H1 (cell line): ENCODE data around the gene NF1. TPM values are rescaled to one million over a fixed set of nuclear protein-coding genes. Genes with fewer than 3 reads are reported as not detected.
A peak's percentile ranks its signal among the peaks of the same experiment; 100 is the strongest.

Experiments used
- CTCF ChIA-PET: fragments of 300-600 bp; sonication (Branson Sonifier 250); formaldehyde crosslinking; loops from one replicate; lab custom pipeline; 2021; ENCODE audit not compliant: partially characterized antibody; lab: Charles Lee
- POLR2A ChIA-PET: fragments of 300-600 bp; sonication (Branson Sonifier 250); formaldehyde crosslinking; loops from one replicate; lab custom pipeline; 2021; ENCODE audit warnings: inconsistent platforms; ENCODE audit not compliant: partially characterized antibody; lab: Charles Lee
- DNase-seq, 2 experiments: peaks; one replicate each; pipeline versions ENCODE4 v3.0.0 to v3.0.0-alpha.2; 2010 to 2022; ENCODE audit warnings: low spot score in 2 of 2, low read depth in 1 of 2, mixed read lengths in 1 of 2
- FAIRE-seq: peaks from 2 replicates; lab custom pipeline; 2011; peaks lifted over from hg19 to GRCh38; lab: Jason Lieb, UNC
- H2AFZ ChIP-seq: 2 replicates; pipeline ENCODE4 v1.8.1; 2012; ENCODE audit warnings: low read length, inconsistent platforms
- H2AK5ac ChIP-seq: 2 replicates; pipeline ENCODE4 v1.6.1; 2013; ENCODE audit warnings: low read depth, low read length
- H2BK120ac ChIP-seq: replicated peaks from 2 replicates; pipeline ENCODE3; 2013; ENCODE audit warnings: low read depth, low read length, inconsistent platforms
- H2BK12ac ChIP-seq: 2 replicates; pipeline ENCODE4 v1.6.1; 2013; ENCODE audit warnings: low read depth, low read length
- H2BK15ac ChIP-seq: 2 replicates; pipeline ENCODE4 v1.6.1; 2013; ENCODE audit warnings: low read length
- H2BK20ac ChIP-seq: 2 replicates; pipeline ENCODE4 v1.6.1; 2013; ENCODE audit warnings: low read length
- H2BK5ac ChIP-seq: 2 replicates; pipeline ENCODE4 v1.6.1; 2013; ENCODE audit warnings: low read depth, low read length
- H3K14ac ChIP-seq: 2 replicates; pipeline ENCODE4 v1.6.1; 2013; ENCODE audit warnings: inconsistent platforms; ENCODE audit not compliant: insufficient read length
- H3K18ac ChIP-seq: 2 replicates; pipeline ENCODE4 v1.6.1; 2013; ENCODE audit warnings: low read length; ENCODE audit errors: extremely low read depth
- H3K23ac ChIP-seq: 2 replicates; pipeline ENCODE4 v1.6.1; 2013; ENCODE audit warnings: inconsistent platforms; ENCODE audit not compliant: insufficient read length
- H3K23me2 ChIP-seq: 2 replicates; pipeline ENCODE4 v1.6.1; 2013; ENCODE audit warnings: low read depth, low read length
- H3K27ac ChIP-seq: 2 replicates; pipeline ENCODE4 v1.6.1; 2011; ENCODE audit warnings: low read depth, low read length, inconsistent platforms
- H3K27me3 ChIP-seq, 4 experiments: replicated peaks in 1 of 4; 1 replicate in 1 of 4; 2 replicates in 3 of 4; pipeline versions ENCODE4 v1.6.1 to v1.8.1; 2011 to 2013; ENCODE audit warnings: low read length in 3 of 4, mild to moderate bottlenecking in 3 of 4, inconsistent platforms in 2 of 4, mixed read lengths in 2 of 4, moderate library complexity in 1 of 4; ENCODE audit not compliant: control insufficient read depth in 3 of 4, insufficient read depth in 3 of 4; ENCODE audit errors: extremely low read depth in 1 of 4
- H3K36me3 ChIP-seq, 4 experiments: 2 replicates each; pipeline versions ENCODE4 v1.6.1 to v1.8.1; 2011 to 2013; ENCODE audit warnings: mild to moderate bottlenecking in 4 of 4, low read length in 3 of 4, moderate library complexity in 2 of 4, control low read depth in 1 of 4, inconsistent platforms in 1 of 4; ENCODE audit not compliant: insufficient read depth in 4 of 4, control insufficient read depth in 2 of 4
- H3K4ac ChIP-seq: replicated peaks from 2 replicates; pipeline ENCODE3; 2013; ENCODE audit warnings: low read length, low read depth, mixed read lengths, inconsistent platforms; ENCODE audit not compliant: insufficient read length
- H3K4me1 ChIP-seq, 4 experiments: replicated peaks in 1 of 4; 1 replicate in 1 of 4; 2 replicates in 3 of 4; pipeline versions ENCODE4 v1.6.1 to v1.8.1; 2011 to 2013; ENCODE audit warnings: low read length in 3 of 4, inconsistent platforms in 2 of 4, mixed read lengths in 1 of 4; ENCODE audit not compliant: insufficient read depth in 4 of 4, control insufficient read depth in 3 of 4
- H3K4me2 ChIP-seq, 2 experiments: 2 replicates each; pipeline versions ENCODE4 v1.6.1 to v1.8.1; 2011 to 2013; ENCODE audit warnings: low read depth in 2 of 2, low read length in 2 of 2, control low read depth in 1 of 2, inconsistent platforms in 1 of 2, mild to moderate bottlenecking in 1 of 2; ENCODE audit not compliant: insufficient read depth in 1 of 2
- H3K4me3 ChIP-seq, 4 experiments: fragments of 200-600, 300-600 bp in 1 of 4; sonication (generic), shearing (Covaris generic), sonication (Bioruptor Twin) in 1 of 4; 2 replicates each; pipeline versions ENCODE4 v1.5.1 to v1.8.1; 2011 to 2016; ENCODE audit warnings: low read length in 4 of 4, low read depth in 3 of 4, control low read depth in 2 of 4, inconsistent platforms in 2 of 4, mild to moderate bottlenecking in 2 of 4, mixed read lengths in 1 of 4, moderate library complexity in 1 of 4; ENCODE audit not compliant: insufficient read depth in 2 of 4; ENCODE audit errors: extremely low read depth in 1 of 4
- H3K56ac ChIP-seq: replicated peaks from 2 replicates; pipeline ENCODE3; 2013; ENCODE audit warnings: low read depth, mild to moderate bottlenecking, mixed read lengths, low read length, inconsistent platforms; ENCODE audit not compliant: insufficient read length
- H3K79me1 ChIP-seq: 2 replicates; pipeline ENCODE4 v1.6.1; 2013; ENCODE audit warnings: low read depth, low read length, control low read depth
- H3K79me2 ChIP-seq, 2 experiments: 2 replicates each; pipeline versions ENCODE4 v1.6.1 to v1.8.1; 2012 to 2013; ENCODE audit warnings: low read length in 2 of 2, mild to moderate bottlenecking in 2 of 2, inconsistent platforms in 1 of 2; ENCODE audit not compliant: insufficient read depth in 2 of 2, control insufficient read depth in 1 of 2
- H3K9ac ChIP-seq, 4 experiments: replicated peaks in 1 of 4; 1 replicate in 1 of 4; 2 replicates in 3 of 4; pipeline versions ENCODE4 v1.6.1 to v1.8.1; 2011 to 2013; ENCODE audit warnings: low read depth in 3 of 4, low read length in 3 of 4, control low read depth in 2 of 4, mild to moderate bottlenecking in 2 of 4, moderate library complexity in 2 of 4, inconsistent platforms in 1 of 4; ENCODE audit errors: extremely low read depth in 1 of 4
- H3K9me3 ChIP-seq, 2 experiments: 2 replicates each; pipeline versions ENCODE4 v1.6.1 to v1.8.1; 2012 to 2013; ENCODE audit warnings: mild to moderate bottlenecking in 2 of 2, moderate library complexity in 2 of 2, control low read depth in 1 of 2, inconsistent platforms in 1 of 2, low read depth in 1 of 2, low read length in 1 of 2, mixed read lengths in 1 of 2; ENCODE audit not compliant: insufficient read depth in 2 of 2
- H4K20me1 ChIP-seq, 2 experiments: replicated peaks in 1 of 2; 2 replicates each; pipeline versions ENCODE3 to v1.8.1; 2011 to 2013; ENCODE audit warnings: inconsistent platforms in 2 of 2, low read length in 2 of 2, mild to moderate bottlenecking in 1 of 2; ENCODE audit not compliant: insufficient read depth in 2 of 2, control insufficient read depth in 1 of 2
- H4K5ac ChIP-seq: 2 replicates; pipeline ENCODE4 v1.6.1; 2013; ENCODE audit warnings: low read length, low read depth, mixed read lengths, inconsistent platforms; ENCODE audit not compliant: insufficient read length
- H4K8ac ChIP-seq: 2 replicates; pipeline ENCODE4 v1.8.0; 2013; ENCODE audit warnings: mild to moderate bottlenecking, moderate library complexity, low read length, inconsistent platforms; ENCODE audit not compliant: insufficient read depth; ENCODE audit errors: extremely low read depth
- H4K91ac ChIP-seq: replicated peaks from 2 replicates; pipeline ENCODE3; 2013; ENCODE audit warnings: low read length, mixed read lengths, inconsistent platforms; ENCODE audit not compliant: insufficient read length
- EGR1 ChIP-seq: IDR thresholded peaks from 2 replicates; pipeline ENCODE4 v1.6.1; 2011; ENCODE audit warnings: low read depth, low read length, borderline replicate concordance
- HDAC2 ChIP-seq, 2 experiments: fragments of 300-600 bp in 1 of 2; sonication (generic) in 1 of 2; IDR thresholded peaks; 2 replicates each; pipeline ENCODE4 v1.6.1; 2011 to 2012; ENCODE audit warnings: low read depth in 2 of 2, low read length in 2 of 2, mild to moderate bottlenecking in 2 of 2, moderate library complexity in 2 of 2, borderline replicate concordance in 1 of 2, inconsistent platforms in 1 of 2
- KDM4A ChIP-seq: IDR thresholded peaks from one replicate; pipeline ENCODE4 v1.7.1; 2012; ENCODE audit warnings: low read depth, mild to moderate bottlenecking, moderate library complexity, low read length, inconsistent platforms; ENCODE audit not compliant: severe bottlenecking
- SUZ12 ChIP-seq: fragments of 200-600 bp; sonication (generic); IDR thresholded peaks from 2 replicates; pipeline ENCODE4 v1.6.1; 2012; ENCODE audit warnings: mild to moderate bottlenecking, inconsistent platforms, low read length, moderate library complexity, mixed read lengths
- TAF7 ChIP-seq: optimal IDR thresholded peaks from 2 replicates; pipeline ENCODE3; 2011; ENCODE audit warnings: low read depth, mild to moderate bottlenecking, inconsistent platforms, low read length, moderate library complexity, borderline replicate concordance
- TCF12 ChIP-seq: IDR thresholded peaks from 2 replicates; pipeline ENCODE4 v1.6.1; 2011; ENCODE audit warnings: low read depth, mild to moderate bottlenecking, low read length
- YY1 ChIP-seq: IDR thresholded peaks from 2 replicates; pipeline ENCODE4 v1.6.1; 2011; ENCODE audit warnings: low read depth, mild to moderate bottlenecking, low read length
- WGBS, 2 experiments: shearing (Covaris generic) in 1 of 2; methylation state at CpG; one replicate each; pipeline versions ENCODE4 v1.1.6 to v1.1.7; 2013 to 2015; ENCODE audit warnings: low lambda C conversion rate in 2 of 2, mixed read lengths in 2 of 2, inconsistent platforms in 1 of 2, low coverage in 1 of 2, missing lambda C conversion rate in 1 of 2; ENCODE audit not compliant: insufficient replicate concordance in 2 of 2, insufficient coverage in 1 of 2, insufficient read length in 1 of 2; ENCODE audit errors: extremely low coverage in 1 of 2, missing lambda C conversion rate in 1 of 2; 5-methylcytosine and 5-hydroxymethylcytosine counted together
- polyA plus RNA-seq, 7 experiments: library from polyadenylated mRNA; depleted of rRNA in 3 of 7; stranded (reverse) in 5 of 7; unstranded in 2 of 7; fragments of >200 nt in 5 of 7; fragments of 200-250 nt in 2 of 7; gene quantifications; 1 replicate in 5 of 7; 2 replicates in 1 of 7; 4 replicates in 1 of 7; pipeline versions ENCODE4 v1.2.1 to v1.2.3, GENCODE V29; 2011 to 2013; ENCODE audit warnings: missing spikeins in 2 of 7, mixed read lengths in 2 of 7
- total RNA-seq: library from RNA; stranded (reverse); fragmentation: NEBNext Ultra II Directional; extraction: Animal tissue kit (Norgen Biotek cat#: 25700); gene quantifications from 2 replicates; pipeline ENCODE4 v1.2.1, GENCODE V29; 2021
- TF ChIP-seq, protein P1 (sequence below): IDR thresholded peaks from 2 replicates; pipeline ENCODE4 v1.6.1; 2012; ENCODE audit warnings: low read length, inconsistent platforms

Gene NF1
- total and polyA plus RNA-seq, 2 of the 8 experiments (the other 6 are each of a cell fraction or from before 2014, with no cell fraction given): 19.3 to 29.6 TPM

DNA sequence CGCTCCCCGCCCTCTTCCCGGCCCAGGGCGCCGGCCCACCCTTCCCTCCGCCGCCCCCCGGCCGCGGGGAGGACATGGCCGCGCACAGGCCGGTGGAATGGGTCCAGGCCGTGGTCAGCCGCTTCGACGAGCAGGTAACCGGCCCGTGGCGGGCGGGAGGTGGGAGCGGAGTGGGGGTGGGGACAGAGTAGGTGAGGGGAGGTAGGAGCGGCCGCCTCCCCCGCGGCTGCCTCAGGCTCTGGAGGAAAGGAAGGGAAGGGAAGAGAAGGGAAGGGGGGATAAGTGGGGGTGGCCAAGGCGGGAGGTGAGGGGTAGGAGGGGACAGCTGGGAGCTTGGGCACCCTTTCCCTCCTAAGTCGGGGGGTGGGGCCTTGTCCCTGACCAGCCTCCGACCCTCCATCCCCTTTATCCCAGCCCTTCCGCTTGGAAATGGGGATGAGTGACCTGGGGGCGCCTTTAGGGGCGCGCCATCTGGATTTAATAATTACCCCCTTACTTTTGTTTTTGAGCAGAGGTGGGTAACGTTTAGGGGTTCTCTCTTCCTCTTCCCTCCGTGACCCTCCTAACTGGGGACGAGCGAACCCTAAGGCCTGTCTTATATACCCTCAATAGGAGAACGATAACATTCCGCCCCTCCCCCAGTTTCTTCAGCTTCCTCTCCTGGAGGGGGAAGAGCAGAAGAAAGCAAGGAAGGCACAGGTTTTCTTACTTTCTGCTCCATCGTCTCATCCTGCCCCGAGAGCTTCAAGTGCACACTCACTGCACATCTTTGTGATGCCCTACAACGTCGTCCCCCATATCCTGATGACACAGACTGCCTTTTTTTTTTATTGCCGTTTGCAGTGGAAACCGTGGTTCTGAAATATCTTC, 694 bp downstream of the NF1 start:
- Histone ChIP-seq H3K4me1 (peaks cover 0 to 5% (median 3%) of the 10 kb centered on the region in 4 experiments; a peak in 5 of 7 replicates), H3K23me2 (peaks cover 4% of the 10 kb centered on the region; the same call in 1 of the 2 replicates), H3K4ac (no peak overlapping the region), H4K5ac (peak overlapping the region; percentile 79), H2BK12ac (peak overlapping the region; percentile 20; the same call in 1 of the 2 replicates), H3K23ac (no peak overlapping the region), H3K18ac (peak overlapping the region; percentile 96), H3K4me2 (peak overlapping the region; percentile 89 to 98), H2BK5ac (peak overlapping the region; percentile 62; the same call in 1 of the 2 replicates), H3K9me3 (no peaks in the 10 kb centered on the region), H2AK5ac (no peak overlapping the region), H3K27ac (peak overlapping the region; percentile 72), H2AFZ (peak overlapping the region; percentile 86), H4K8ac (peak overlapping the region; percentile 71; the same call in 1 of the 2 replicates), H3K36me3 (no peaks in the 10 kb centered on the region), H3K56ac (peak overlapping the region; percentile 65), H4K20me1 (no peaks in the 10 kb centered on the region), H3K79me1 (no peaks in the 10 kb centered on the region), H3K27me3 (no peaks in the 10 kb centered on the region), H2BK120ac (no peak overlapping the region), H3K4me3 (peak overlapping the region; percentile 79 to 92 (median 88)), H2BK15ac (no peak overlapping the region), H2BK20ac (no peak overlapping the region), H3K9ac (peak overlapping the region; percentile 35 to 84 (median 66)), H4K91ac (peak overlapping the region; percentile 77), H3K79me2 (peaks cover 3 to 41% of the 10 kb centered on the region in 2 experiments; a peak in 2 of 4 replicates), H3K14ac (peak overlapping the region; percentile 51)
- POLR2A ChIA-PET: interaction anchor here (0.6 to 2.0 kb wide), 16 partner anchors 10 to 284 kb away, joined by 3 to 9 read pairs (median 4); no protein-coding TSS in a partner anchor
- FAIRE-seq (no peak), DNase-seq (peak; percentile 63 to 88)
- CTCF ChIA-PET: interaction anchor here (1.0 to 1.7 kb wide), 2 partner anchors 14 to 114 kb away, joined by 3 to 5 read pairs; no protein-coding TSS in a partner anchor
- WGBS, 2 experiments: 3% methylated on average over 18 of the region's 45 CpGs; no CpG with 5 or more reads in 1 of the 2 experiments
- TF ChIP-seq TCF12 (0 out of 2 replicates have a peak, but pooled peaks have one; percentile 13), SUZ12 (no peak), YY1 (no peak; the same call in 1 of the 2 replicates), EGR1 (0 out of 2 replicates have a peak, but pooled peaks have one; percentile 14), HDAC2 (IDR thresholded peaks at IDR 0.05; ENCODE audit: borderline replicate concordance in 1 of 2, low read depth in 2 of 2, low read length in 2 of 2) (0 out of 4 replicates have a peak, but pooled peaks of 1 of the 2 experiments have one; percentile 73), KDM4A (peak; percentile 35), TAF7 (peak; percentile 55)
- TF ChIP-seq, protein P1, sequence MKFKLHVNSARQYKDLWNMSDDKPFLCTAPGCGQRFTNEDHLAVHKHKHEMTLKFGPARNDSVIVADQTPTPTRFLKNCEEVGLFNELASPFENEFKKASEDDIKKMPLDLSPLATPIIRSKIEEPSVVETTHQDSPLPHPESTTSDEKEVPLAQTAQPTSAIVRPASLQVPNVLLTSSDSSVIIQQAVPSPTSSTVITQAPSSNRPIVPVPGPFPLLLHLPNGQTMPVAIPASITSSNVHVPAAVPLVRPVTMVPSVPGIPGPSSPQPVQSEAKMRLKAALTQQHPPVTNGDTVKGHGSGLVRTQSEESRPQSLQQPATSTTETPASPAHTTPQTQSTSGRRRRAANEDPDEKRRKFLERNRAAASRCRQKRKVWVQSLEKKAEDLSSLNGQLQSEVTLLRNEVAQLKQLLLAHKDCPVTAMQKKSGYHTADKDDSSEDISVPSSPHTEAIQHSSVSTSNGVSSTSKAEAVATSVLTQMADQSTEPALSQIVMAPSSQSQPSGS: peak; percentile 80
